ENCODE data around the gene DNAH1.

The DNAH1 gene

DNA sequence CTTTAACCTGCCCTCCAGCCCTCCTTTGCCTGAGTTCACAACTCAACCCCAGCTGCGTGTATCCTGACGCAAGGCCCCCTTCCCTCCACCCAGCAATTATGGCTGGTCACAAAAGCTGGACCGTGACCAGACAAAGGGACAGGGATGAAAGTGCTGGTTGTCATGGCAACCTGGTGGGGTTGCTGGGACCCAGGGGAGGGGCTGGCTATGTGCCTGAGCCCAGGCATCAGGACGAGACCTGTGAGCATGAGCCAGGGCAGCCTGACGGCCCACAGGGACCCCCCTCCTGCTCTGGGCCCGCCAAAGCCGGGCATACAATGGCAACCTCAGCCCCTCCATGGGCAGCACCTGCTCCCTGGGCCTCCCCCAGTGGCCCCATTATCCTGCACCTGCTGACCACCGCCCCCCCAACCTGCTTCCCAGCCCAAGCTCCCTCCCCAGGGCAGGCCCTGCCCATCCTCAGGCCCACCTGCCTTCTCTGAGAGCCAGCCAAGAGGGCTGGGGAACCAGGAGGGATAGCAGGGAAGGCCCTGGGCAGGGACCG lies 4.5 kb upstream of the DNAH1 start:
- no peak for DNase-seq (ENCODE audit: low read depth)

DNA sequence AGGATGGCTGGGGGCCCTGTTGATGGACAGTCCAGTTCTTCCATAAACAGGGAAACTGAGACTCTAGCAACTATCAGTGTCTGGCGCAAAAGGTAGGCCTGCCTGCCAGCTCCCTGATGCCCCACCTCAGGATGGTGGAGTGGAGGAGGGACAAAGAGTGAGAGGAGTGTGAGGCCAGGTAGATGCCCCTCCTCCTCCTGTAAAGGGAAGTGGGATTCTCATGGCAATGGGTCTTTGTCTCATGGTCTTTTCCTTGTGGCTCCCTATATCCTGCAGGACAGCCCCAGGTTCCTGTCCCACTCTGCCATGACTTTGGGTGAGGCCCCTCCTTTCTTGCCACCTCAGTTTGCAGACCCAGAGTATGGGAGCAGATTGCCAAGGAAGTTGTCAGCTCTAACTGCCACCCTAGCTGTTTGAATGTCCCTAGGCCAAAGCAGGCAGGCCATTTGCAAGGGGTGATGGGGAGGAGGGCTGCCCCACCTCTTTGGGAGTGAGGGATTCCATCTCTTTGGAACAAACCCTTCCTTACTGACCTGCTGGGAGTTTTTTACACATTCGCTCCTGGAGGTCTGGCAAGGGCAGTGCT lies 2.8 kb upstream of the DNAH1 start:
- no peak for DNase-seq (ENCODE audit: low read depth)

DNA sequence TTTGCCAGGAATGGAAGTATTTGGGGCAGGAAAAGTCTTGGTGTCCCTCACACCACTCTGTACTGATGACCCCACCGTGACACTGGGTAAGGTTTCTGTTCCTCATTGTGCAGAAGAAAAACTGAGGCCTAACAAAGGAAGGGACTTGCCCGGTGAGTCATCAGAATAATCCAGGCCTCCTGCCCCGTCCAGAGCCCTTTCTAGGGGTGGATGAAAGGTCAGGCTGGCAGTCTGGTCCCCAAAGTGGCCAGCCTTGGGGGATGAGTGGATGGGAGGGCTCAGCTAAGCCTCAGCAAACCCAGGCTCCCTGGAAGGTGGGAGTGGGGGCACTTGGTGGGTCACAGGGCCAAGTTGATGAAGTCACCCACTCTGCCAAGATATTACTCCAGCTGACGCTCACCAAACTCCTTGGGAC lies 2.3 kb upstream of the DNAH1 start:
- DNase-seq (ENCODE audit: low read depth): no peak

DNA sequence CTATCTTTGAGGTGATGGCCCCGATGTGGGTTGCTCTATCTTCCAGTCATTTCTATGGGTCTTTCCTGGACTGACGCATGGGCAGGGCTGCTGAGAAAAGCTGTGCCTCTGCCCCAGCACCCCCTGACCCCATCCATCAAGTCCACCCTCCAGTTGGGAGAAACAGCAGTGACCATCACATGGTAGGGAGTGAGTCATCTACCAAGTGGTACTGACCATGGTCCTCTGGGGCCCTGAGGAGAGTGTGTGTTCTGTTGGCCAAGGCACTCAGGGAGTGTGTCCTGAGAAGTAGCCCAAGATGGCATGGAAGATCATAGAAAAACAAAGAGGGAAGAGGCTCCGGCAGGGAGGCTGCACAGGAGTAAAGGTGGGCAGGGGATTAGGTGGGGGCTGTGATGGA lies 1.6 kb upstream of the DNAH1 start:
- no peak for DNase-seq (ENCODE audit: low read depth)

DNA sequence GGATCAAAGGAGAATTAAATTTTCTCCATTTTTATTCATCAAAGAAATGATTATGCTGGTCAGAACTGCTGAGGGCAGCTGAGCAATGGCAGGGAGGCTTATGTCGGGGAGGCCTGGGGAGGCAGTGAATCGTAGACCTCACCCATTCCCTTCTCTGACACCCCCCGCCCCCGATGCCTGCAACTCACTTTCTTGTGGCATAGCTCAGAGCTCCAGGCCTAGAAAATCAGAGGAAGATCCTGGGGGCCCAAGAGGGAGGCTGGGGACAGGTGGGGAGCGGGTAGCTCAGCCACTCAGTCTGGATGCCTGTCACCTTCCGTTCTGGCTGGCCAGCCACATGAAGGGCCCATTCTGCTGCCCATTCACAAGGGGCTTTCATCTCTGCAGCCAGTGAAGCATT lies 1.1 kb upstream of the DNAH1 start:
- DNase-seq (ENCODE audit: low read depth): no peak

DNA sequence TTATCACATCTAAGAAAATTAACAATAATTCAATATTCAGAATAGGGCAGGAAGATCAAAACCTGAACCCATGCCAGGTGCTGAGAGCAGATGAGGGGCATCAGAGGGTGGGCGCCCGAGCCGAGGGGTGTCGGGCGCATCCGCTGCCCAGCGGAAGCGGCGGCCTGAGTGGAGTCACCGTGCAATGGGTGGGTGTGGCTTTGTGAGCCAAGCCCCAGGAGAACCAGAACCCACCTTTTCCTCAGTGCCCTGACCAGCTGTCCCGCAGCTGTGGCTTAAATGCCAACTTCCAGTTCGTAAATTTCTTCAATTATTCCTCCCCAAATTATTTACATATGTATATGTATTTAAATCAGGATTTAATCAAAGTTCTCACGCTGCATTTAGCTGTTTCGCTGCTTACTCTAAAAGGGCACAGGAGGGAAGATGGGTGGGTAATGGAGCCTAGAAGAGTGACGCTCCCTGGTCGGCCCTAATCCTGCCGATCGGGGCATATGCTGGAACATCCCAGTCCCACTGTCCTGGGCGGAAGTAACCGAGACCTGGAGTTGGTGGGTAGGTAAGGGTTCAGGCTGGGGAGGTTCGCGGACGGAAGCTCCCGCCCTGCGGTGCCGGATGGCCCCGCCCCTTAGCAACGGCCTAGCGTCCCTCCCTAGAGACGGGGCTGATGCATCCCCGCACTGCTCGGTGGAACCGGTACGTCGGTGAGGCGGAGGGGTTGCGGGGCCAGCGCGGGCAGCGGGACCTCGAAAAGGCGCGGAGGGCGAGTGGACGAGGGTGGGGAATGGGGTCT lies 1.3 kb downstream of the DNAH1 start:
- DNase-seq (ENCODE audit: low read depth): peak; percentile 58

DNA sequence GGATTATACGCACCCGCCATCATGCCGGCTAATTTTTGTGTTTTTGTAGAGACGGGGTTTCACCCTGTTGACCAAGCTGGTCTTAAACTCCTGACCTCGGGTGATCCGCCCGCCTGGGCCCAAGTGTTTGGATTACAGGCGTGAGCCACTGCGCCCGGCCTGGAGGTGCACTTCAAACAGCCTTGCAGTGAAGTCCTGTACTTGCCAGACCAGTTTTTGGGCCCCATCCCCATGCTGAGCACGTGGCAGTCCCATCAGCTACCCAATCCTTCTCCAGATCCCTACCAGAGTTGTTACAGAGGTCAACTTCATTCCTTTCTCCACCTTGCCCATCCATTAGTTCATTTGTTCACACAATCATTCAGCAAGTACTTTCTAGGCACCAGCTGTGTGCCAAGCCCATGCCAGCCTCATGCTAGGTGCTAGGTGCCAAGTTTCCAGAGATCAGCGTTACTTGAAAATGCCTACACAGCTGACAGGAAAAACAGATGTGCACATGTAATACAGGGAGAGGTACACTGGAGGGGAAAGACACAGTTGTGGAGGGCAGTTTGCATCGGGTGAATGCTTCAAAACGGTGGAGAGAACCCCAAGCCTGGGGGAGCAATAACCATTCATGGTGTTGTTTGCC lies 2.2 kb downstream of the DNAH1 start:
- DNase-seq (ENCODE audit: low read depth): no peak

DNA sequence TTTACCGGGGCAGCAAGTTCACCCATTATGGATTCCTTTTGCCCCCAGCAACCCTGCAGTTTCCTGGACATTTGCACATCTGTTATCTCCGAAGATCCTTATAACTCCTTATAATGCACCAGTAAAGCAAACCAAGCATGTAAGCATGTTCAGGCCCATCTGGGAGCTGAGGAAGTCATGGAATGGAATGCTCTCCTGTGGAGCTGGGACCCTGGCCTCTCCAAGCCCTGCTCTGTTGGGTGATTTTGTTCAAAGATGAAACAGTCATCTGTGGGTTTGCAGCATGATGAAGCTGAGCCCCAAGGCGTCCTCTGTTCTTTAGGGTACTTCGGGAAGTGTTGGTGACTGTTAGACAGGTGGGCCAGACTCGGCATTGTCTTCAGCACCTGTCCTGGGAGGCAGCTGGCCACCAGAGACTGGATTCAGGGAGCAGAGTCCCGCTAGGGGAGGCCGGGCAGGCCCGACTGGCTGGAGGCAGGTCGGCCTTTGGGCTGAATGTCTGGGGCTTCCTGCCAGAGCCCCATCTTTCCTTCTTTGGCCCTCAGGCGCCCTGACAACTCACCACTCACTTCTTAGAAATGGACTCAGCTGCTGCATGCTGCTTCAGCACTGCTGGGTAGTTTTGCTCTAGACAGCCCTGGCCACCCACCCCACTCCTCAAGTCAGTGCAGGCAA lies 3.9 kb downstream of the DNAH1 start:
- DNase-seq (ENCODE audit: low read depth): no peak

DNA sequence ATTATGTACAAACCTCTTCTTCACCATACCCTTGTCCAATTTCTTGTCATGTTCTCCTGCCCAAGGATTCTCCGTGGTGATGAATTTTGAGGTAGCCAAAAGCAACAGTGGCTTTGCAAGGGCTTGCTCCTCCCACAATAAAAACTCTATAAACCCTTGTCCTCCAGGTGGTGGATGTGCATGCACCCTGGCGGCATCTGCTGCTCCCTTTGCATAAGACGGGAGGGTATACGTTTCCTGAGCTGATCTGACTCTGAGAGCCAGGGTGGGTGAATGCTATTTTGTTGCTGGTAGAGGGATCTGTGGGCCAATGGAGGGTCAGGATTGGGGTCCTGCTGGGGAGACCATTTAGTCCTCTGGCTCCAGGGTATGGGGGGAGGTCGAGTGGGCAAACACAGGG lies 5.4 kb downstream of the DNAH1 start:
- no peak for DNase-seq (ENCODE audit: low read depth)

DNA sequence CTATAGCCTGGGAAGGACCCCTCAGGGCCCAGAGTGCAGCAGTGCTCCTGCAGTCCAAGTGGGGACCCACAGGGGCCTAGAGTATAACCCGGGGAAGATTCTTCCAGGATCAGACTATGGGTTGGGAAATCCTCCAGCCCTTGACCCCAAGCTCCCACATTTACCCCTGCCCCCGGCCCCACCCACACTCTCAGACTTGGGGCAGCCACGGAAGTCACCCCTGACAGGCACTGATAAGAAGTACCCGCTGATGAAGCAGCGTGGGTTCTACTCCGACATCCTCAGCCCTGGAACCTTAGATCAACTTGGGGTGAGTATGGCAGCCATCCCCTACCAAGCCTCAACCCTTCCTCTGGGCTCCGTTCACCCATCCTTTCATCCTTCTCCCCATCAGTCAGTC lies 6.3 kb downstream of the DNAH1 start:
- DNase-seq (ENCODE audit: low read depth): no peak

DNA sequence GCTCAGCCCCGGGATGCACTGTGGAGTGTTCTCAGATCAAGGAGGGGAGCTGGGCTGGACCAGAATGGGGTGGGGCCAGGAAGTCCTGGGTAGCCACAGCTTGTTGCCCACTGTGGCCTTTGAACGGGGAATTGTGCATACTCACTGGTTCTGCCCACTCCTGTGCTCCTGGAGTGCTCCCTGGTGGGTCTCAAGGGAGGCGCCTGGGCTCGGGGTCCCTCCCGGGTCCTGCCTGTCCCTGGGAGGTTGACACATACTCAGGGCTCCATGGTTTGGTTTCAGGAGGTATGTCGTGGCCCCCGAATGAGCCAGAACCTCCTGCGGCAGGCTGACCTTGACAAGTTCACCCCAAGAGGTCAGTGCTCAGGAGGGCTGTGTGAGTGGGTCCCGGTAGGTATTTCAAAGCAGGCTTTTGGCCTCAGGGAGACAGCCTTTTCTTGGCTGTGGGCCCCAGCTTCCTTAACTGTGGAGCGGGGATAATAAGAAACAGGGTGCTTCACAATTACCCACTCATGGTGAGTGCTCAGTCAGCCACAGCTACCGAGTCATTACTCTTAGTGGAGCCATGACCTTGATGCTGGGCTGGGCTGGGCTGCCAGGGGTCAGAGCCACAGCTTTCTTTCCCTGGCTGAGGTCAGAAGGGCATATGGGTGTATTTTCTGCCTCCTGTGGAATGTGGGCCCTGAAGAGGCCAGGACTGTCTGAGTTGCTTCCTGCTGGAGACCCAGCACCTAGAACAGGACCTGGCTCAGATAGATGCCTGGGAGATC lies 7.6 kb downstream of the DNAH1 start:
- DNase-seq (ENCODE audit: low read depth): no peak

DNA sequence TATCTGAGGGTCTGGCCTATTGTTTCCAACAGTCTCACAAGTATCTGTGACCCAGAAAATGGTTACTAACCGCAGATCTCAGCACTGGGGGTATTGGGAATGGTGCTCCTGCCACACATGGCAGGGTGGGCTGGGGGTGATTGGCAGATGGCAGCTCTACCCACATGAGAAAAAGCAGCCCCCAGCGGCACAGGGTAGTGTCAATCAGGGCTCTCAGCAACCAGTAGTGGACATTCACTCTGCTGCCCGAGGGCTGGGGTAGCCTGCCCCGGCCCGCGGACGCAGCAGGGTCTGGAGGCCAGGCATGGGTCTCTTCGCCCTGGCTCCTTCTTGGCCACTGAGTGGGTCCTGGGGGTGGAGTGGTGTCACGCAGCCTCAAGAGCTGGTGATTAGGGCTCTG lies 8.6 kb downstream of the DNAH1 start:
- DNase-seq (ENCODE audit: low read depth): no peak

DNA sequence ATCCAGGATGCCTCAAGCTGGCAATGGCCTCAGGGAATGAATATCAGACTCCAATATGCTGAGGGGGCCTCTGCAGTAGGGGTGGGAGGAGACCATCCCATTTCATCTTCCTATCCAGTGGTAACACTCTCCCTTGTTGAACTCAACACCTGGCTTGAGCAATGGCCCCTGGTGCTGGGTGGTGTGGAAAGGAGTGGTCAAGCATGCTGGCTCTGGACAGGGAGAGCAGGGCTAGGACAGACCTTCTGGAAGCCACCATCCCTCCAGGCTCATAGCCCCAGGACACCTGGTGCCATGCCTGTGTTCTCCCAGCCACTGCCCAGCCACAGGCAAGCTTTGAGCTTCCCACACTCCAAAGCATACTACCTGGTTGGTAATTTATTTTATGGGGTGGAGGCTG lies 9.6 kb downstream of the DNAH1 start:
- DNase-seq (ENCODE audit: low read depth): no peak

DNA sequence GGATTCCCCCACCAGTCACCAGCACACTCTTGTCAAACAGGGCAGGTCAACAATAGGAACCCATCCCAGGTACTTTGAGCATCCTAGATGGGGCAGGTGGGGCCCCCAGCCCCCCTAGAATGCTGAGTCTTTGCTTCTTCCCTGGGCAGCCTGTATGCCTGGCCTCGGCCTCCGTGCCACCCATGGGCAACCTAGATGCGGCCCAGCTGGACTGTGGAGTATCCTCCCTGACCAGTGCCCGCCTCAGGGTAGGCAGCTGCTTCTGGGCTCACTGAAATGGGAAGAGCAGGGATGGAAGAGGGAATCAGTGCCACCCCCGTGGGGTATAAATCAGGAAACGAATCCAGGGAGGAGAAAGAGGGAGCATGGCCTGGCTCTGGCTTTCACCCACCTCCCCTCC lies 10.9 kb downstream of the DNAH1 start:
- DNase-seq (ENCODE audit: low read depth): no peak

DNA sequence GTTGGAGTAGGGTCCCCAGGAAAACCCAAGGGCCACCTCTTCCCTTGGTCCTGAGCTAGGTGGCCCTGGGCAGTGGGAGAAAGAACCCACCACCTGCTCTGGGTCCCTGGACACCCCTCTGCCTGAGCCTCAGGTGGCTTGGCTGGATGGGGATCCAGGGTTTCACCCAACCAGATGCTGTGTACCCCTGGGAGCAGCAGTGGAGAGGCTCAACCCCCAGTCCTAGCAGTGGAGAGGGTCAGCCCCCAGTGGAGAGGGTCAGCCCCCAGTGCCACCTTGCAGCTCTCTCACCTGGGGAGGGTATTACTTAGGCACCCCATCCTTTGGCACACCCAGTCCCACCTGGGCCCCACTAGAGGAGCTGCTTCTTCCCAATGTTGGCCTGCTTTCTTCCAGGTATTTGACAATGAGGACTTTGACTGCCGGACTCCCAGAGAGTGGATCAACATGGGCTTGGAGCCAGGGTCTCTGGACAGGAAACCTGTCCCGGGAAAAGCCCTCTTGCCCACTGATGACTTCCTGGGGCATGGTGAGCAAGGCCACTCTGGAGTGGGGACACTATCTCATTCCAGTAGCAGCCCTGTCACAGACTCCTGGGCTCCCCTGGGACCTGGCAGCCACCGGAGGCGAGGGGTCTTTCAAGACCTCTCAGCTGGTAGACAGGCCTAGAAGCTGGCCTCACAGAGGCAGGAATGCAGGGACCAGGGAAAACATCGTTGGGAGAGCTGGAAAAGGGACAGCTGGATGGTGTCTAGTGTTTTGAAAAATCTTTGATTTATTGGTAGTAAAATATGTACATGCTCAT lies 11.6 kb downstream of the DNAH1 start:
- DNase-seq (ENCODE audit: low read depth): no peak

DNA sequence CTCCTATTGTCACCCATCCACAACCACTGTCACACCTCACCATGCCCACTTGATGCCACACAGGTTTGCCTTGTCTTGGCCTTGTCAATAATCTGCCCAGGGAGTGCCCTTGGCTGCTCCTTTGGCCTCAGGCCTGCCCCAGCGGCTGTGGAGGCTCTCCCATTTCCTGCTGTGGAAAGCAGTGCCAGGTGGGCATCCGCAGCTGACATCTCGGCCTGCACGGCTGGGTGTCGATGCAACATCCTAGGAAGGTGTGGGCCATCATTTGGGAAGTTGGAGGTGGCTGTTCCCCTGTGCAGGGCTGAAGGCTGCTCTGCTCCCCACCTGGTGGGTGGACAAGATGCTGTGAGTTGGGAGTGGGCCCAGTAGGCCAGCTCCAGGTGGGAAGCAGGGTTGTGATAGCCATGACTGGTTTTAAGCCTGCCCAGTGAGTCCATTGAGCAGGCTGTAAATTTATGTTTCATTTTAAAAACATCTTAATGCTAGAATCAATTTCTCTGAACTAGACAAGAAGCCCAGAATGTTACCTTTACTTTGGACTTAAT lies 12.5 kb downstream of the DNAH1 start:
- DNase-seq (ENCODE audit: low read depth): no peak

DNA sequence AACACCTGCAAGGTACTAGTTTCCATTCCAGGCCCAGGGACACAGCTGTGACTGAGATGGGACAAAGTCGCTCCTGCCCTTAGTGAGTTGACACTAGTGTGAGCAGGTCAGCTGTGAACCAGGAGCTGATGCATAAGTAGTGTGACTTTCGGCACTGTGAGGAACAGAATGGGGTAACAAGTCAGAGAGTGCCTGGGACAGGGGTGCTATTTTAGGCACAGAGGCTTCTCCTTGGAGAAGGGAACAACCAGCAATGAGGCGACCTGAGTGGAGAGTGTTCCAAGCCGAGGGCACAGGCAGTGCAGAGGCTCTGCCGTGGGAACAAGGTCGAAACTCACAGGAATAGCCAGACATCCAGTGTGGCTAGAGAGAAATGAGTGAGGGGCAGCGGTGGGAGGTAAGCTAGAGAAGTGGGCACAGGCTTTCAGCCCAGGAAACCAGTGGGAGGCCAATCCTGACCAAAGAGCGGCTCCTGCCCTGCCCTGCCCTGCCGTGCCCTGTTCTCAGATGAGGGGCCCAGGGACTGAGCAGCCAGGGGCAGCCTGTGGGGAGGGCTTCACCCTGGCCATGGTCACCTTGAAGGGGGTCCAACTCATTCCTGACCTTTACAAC lies 14.2 kb downstream of the DNAH1 start:
- no peak for DNase-seq (ENCODE audit: low read depth)

DNA sequence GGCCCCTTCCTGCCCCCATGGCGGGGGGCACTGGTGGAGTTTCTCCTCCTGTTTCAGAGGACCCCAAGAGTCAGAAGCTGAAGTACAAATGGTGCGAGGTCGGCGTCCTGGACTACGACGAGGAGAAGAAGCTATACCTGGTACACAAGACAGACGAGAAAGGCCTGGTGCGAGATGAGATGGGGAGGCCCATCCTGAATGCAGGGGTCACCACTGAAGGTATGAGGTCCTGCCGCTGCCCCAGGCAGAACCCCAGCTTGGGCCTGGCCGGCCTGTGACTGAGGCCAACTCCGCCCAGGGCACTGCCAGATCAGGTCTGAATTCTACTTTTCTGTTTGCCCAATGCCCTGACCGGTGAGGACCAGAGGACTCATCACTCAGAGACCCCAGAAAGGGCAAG lies 15.0 kb downstream of the DNAH1 start:
- no peak for DNase-seq (ENCODE audit: low read depth)

DNA sequence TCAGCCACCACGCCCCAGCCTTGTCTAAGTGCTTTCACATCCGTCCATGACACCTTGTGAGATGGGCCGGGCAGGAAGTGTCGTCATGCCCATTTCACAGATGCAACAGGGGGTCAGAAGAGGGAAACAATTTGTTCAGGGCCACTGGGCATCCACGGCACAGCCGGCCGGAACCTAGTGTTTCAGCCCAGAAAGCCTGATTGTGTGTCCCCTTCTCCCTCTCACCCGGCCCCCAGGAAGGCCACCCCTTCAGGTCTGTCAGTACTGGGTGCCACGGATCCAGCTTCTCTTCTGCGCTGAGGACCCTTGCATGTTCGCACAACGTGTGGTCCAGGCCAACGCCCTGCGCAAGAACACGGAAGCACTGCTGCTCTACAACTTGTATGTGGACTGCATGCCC lies 15.8 kb downstream of the DNAH1 start:
- DNase-seq (ENCODE audit: low read depth): no peak

DNA sequence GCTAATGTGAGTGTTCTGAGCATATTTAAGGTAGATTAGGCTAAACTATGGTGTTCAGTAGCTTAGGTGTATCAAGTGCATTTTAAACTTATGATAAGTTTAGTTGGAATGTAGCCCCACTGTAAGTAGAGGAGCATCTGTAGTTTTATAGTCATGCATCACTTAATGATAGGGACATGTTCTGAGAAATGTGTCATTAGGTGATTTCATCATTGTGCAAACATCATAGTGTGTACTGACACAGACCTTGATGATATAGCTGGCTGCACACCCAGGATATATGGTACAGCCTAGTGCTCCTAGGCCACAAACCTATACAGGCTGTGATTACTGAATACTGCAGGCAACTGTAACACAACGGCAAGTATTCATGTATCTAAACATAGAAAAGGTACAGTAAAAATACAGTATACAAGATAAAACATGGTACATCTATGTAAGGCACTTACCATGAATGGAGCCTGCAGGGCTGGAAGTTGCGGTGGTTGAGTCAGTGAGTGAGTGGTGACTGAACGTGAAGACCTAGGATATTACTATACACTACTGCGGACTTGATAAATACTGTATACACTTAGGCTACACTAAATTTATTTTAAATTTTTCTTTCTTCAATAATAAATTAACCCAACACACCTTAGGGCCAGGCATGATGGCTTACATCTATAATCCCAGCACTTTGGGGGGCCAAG lies 17.9 kb downstream of the DNAH1 start:
- no peak for DNase-seq (ENCODE audit: low read depth)
